Measurements from ENCODE around the gene CLEC4F. TPM values are rescaled to one million over a fixed set of nuclear protein-coding genes. Genes with fewer than 3 reads are reported as not detected.
A peak's percentile ranks its signal among the peaks of the same experiment; 100 is the strongest.

CLEC4F gene
- total and polyA plus RNA-seq, 4 donors = 0.03 to 0.25 (median 0.19) TPM; not detected in 1

DNA sequence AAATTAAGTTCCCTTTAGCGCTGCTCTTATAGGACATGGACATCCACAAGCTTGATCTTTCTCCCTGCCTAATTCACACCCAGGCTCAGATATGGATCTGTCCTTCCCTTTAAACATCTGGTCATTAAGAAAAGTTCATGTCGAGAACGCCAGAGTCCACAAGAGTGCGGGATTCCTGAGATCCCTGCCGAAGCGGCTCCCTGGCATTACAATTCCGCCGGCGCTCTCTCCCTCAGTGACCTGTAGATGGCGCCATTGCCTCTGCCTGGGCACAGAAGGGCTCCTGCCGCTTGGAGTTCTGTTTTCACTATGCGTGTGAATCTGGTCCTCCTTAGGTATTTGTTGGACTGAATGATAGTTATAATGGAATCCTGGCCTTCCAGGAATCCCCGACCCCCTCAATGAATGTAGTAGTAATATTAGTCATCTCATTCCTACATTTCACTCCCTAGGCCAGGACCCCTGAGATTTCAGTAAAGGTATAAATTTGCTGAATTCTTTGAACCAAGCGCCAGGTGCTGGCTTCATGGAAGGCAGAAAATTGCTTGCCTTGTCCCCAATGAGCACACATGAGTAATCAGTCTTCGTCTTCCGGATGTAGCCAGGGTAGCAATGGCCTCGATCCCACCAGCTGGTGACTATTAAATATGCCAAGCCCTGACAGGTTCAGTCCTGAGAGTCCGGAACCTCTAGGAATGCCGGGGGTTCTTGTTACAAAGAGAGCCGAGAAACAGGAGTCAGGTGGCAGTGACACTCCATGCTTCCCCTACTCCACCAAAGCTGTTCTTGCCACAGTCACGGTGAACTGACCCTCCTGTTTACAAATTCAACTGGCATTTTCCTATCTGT, 41.6 kb upstream of the CLEC4F start:
- no peaks in the 10 kb centered on the region for H3K9me3 ChIP-seq (ENCODE audit: control insufficient read depth in 4 of 4, low read length in 3 of 4)
- no peak overlapping the region for H3K4me3 ChIP-seq (ENCODE audit: low read depth in 1 of 3, low read length in 3 of 3)
- TF ChIP-seq RAD21 (IDR thresholded peaks at IDR 0.05) (peak; percentile 90 to 92), FOXA1 (IDR thresholded peaks at IDR 0.05) (no peak)
- TF ChIP-seq, protein P1, sequence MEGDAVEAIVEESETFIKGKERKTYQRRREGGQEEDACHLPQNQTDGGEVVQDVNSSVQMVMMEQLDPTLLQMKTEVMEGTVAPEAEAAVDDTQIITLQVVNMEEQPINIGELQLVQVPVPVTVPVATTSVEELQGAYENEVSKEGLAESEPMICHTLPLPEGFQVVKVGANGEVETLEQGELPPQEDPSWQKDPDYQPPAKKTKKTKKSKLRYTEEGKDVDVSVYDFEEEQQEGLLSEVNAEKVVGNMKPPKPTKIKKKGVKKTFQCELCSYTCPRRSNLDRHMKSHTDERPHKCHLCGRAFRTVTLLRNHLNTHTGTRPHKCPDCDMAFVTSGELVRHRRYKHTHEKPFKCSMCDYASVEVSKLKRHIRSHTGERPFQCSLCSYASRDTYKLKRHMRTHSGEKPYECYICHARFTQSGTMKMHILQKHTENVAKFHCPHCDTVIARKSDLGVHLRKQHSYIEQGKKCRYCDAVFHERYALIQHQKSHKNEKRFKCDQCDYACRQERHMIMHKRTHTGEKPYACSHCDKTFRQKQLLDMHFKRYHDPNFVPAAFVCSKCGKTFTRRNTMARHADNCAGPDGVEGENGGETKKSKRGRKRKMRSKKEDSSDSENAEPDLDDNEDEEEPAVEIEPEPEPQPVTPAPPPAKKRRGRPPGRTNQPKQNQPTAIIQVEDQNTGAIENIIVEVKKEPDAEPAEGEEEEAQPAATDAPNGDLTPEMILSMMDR (IDR thresholded peaks at IDR 0.05; ENCODE audit: low read depth, low read length, missing input control) = peak; percentile 90
- peaks cover 0 to 13% (median under 1%) of the 10 kb centered on the region in 4 donors for H3K27me3 ChIP-seq (ENCODE audit: control insufficient read depth in 4 of 4, insufficient read depth in 4 of 4, low read length in 3 of 4)
- H3K36me3 ChIP-seq (ENCODE audit: control insufficient read depth in 4 of 4, insufficient read depth in 3 of 4, low read depth in 1 of 4, low read length in 3 of 4) = no peaks in the 10 kb centered on the region
- WGBS = 26% methylated on average over 21 of the region's 21 CpGs
- no peak overlapping the region for H3K27ac ChIP-seq (ENCODE audit: low read depth in 1 of 2, low read length in 2 of 2)
- H3K4me1 ChIP-seq (ENCODE audit: control insufficient read depth in 4 of 4, insufficient read depth in 4 of 4, low read length in 3 of 4) = peaks cover 0 to 5% (median 0%) of the 10 kb centered on the region in 4 donors
- DNase-seq (ENCODE audit: low spot score) = peak; percentile 78
- no peak overlapping the region for H3K9ac ChIP-seq (ENCODE audit: low read depth in 1 of 2, low read length in 2 of 2)

DNA sequence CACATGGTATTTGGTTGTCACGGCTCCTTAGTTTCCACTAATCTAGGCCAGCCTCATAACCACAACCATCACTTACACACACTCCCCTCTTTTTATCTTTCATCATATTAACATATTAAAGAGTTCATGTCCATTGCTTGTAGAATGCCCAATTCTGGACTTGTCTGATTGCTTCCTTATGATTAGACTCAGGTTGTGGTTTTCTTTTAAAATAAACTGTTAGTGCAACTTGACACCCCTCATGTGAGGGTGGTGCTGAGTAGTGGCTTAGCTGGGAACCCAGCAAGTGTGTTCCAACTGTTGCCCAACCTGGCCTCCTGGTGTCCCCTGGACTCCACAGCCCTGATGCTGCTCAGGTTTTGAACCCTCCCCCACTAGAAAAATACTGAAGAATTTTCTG, 35.3 kb upstream of the CLEC4F start:
- Histone ChIP-seq H3K4me1 (ENCODE audit: control insufficient read depth in 4 of 4, insufficient read depth in 4 of 4, low read length in 3 of 4) (no peaks in the 10 kb centered on the region), H3K9ac (ENCODE audit: low read depth in 1 of 2, low read length in 2 of 2) (no peak overlapping the region), H3K9me3 (ENCODE audit: control insufficient read depth in 4 of 4, low read length in 3 of 4) (no peaks in the 10 kb centered on the region), H3K27me3 (ENCODE audit: control insufficient read depth in 4 of 4, insufficient read depth in 4 of 4, low read length in 3 of 4) (peaks cover 0 to 4% (median under 1%) of the 10 kb centered on the region in 4 donors), H3K4me3 (ENCODE audit: low read depth in 1 of 3, low read length in 3 of 3) (no peak overlapping the region), H3K27ac (ENCODE audit: low read depth in 1 of 2, low read length in 2 of 2) (no peak overlapping the region), H3K36me3 (ENCODE audit: control insufficient read depth in 4 of 4, insufficient read depth in 3 of 4, low read depth in 1 of 4, low read length in 3 of 4) (no peaks in the 10 kb centered on the region)
- WGBS = 76% methylated on average over 1 of the region's 1 CpG
- DNase-seq (ENCODE audit: low spot score) = no peak
- TF ChIP-seq, protein P2, sequence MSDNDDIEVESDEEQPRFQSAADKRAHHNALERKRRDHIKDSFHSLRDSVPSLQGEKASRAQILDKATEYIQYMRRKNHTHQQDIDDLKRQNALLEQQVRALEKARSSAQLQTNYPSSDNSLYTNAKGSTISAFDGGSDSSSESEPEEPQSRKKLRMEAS (IDR thresholded peaks at IDR 0.05) = no peak
- no peak for TF ChIP-seq FOXA1 (IDR thresholded peaks at IDR 0.05)
- TF ChIP-seq, protein P1 (IDR thresholded peaks at IDR 0.05; ENCODE audit: low read depth, low read length, missing input control) = no peak
- TF ChIP-seq HNF4A (conservative IDR thresholded peaks at IDR 0.05) = no peak
- TF ChIP-seq, protein P3, sequence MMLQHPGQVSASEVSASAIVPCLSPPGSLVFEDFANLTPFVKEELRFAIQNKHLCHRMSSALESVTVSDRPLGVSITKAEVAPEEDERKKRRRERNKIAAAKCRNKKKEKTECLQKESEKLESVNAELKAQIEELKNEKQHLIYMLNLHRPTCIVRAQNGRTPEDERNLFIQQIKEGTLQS (IDR thresholded peaks at IDR 0.05) = no peak
- no peak for TF ChIP-seq HNF4G (IDR thresholded peaks at IDR 0.05)
- TF ChIP-seq TAF1 (conservative IDR thresholded peaks at IDR 0.05) = no peak
- no peak for TF ChIP-seq RAD21 (IDR thresholded peaks at IDR 0.05)
- no peak for TF ChIP-seq GABPA (IDR thresholded peaks at IDR 0.05 in 1 of 2, conservative IDR thresholded peaks at IDR 0.05 in 1 of 2)
- no peak for TF ChIP-seq FOXA2 (IDR thresholded peaks at IDR 0.05)
- no peak for TF ChIP-seq NR2F2 (IDR thresholded peaks at IDR 0.05)
- TF ChIP-seq RXRA (IDR thresholded peaks at IDR 0.05) = no peak
- no peak for TF ChIP-seq EGR1 (IDR thresholded peaks at IDR 0.05; ENCODE audit: low read depth in 2 of 2)
- TF ChIP-seq, protein P4, sequence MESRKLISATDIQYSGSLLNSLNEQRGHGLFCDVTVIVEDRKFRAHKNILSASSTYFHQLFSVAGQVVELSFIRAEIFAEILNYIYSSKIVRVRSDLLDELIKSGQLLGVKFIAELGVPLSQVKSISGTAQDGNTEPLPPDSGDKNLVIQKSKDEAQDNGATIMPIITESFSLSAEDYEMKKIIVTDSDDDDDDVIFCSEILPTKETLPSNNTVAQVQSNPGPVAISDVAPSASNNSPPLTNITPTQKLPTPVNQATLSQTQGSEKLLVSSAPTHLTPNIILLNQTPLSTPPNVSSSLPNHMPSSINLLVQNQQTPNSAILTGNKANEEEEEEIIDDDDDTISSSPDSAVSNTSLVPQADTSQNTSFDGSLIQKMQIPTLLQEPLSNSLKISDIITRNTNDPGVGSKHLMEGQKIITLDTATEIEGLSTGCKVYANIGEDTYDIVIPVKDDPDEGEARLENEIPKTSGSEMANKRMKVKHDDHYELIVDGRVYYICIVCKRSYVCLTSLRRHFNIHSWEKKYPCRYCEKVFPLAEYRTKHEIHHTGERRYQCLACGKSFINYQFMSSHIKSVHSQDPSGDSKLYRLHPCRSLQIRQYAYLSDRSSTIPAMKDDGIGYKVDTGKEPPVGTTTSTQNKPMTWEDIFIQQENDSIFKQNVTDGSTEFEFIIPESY (IDR thresholded peaks at IDR 0.05) = no peak
- no peak for TF ChIP-seq YY1 (IDR thresholded peaks at IDR 0.05)
- TF ChIP-seq, protein P5, sequence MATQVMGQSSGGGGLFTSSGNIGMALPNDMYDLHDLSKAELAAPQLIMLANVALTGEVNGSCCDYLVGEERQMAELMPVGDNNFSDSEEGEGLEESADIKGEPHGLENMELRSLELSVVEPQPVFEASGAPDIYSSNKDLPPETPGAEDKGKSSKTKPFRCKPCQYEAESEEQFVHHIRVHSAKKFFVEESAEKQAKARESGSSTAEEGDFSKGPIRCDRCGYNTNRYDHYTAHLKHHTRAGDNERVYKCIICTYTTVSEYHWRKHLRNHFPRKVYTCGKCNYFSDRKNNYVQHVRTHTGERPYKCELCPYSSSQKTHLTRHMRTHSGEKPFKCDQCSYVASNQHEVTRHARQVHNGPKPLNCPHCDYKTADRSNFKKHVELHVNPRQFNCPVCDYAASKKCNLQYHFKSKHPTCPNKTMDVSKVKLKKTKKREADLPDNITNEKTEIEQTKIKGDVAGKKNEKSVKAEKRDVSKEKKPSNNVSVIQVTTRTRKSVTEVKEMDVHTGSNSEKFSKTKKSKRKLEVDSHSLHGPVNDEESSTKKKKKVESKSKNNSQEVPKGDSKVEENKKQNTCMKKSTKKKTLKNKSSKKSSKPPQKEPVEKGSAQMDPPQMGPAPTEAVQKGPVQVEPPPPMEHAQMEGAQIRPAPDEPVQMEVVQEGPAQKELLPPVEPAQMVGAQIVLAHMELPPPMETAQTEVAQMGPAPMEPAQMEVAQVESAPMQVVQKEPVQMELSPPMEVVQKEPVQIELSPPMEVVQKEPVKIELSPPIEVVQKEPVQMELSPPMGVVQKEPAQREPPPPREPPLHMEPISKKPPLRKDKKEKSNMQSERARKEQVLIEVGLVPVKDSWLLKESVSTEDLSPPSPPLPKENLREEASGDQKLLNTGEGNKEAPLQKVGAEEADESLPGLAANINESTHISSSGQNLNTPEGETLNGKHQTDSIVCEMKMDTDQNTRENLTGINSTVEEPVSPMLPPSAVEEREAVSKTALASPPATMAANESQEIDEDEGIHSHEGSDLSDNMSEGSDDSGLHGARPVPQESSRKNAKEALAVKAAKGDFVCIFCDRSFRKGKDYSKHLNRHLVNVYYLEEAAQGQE (IDR thresholded peaks at IDR 0.05) = no peak
- TF ChIP-seq SP1 (IDR thresholded peaks at IDR 0.05) = no peak
- no peak for TF ChIP-seq JUND (IDR thresholded peaks at IDR 0.05)
